Lung (tissue), 12 donors: ENCODE results near the gene CIRBP. TPM values are rescaled to one million over a fixed set of nuclear protein-coding genes. Genes with fewer than 3 reads are reported as not detected.

Experiments used
- ATAC-seq: fragments of 200-7000 bp; cut with Tn5 transposase; one replicate; pipeline ENCODE4 v1.9.1; 2020; ENCODE audit warnings: moderate number of reproducible peaks; ENCODE audit not compliant: insufficient read depth, low FRiP score
- DNase-seq, 3 donors: peaks; one replicate each; pipeline ENCODE4 v3.0.0-alpha.2; 2013 to 2017
- H3K27ac ChIP-seq, 2 donors: one replicate each; pipeline ENCODE4 v1.5.1; 2013; ENCODE audit warnings: mild to moderate bottlenecking in 2 of 2, moderate library complexity in 2 of 2, control low read depth in 1 of 2, inconsistent platforms in 1 of 2, low read depth in 1 of 2, low read length in 1 of 2
- H3K27me3 ChIP-seq, 3 donors: one replicate each; pipeline ENCODE4 v1.5.1; 2013; ENCODE audit warnings: low read length in 2 of 3; ENCODE audit not compliant: control insufficient read depth in 3 of 3, insufficient read depth in 3 of 3
- H3K36me3 ChIP-seq, 4 donors: one replicate each; pipeline ENCODE4 v1.5.1; 2013; ENCODE audit warnings: low read length in 4 of 4, mild to moderate bottlenecking in 1 of 4, moderate library complexity in 1 of 4; ENCODE audit not compliant: control insufficient read depth in 4 of 4, insufficient read depth in 4 of 4
- H3K4me1 ChIP-seq, 5 donors: one replicate each; pipeline ENCODE4 v1.5.1; 2013; ENCODE audit warnings: low read length in 5 of 5, mild to moderate bottlenecking in 2 of 5, moderate library complexity in 1 of 5; ENCODE audit not compliant: control insufficient read depth in 5 of 5, insufficient read depth in 5 of 5
- H3K4me3 ChIP-seq: one replicate; pipeline ENCODE4 v1.5.1; 2013; ENCODE audit warnings: mild to moderate bottlenecking, control low read depth, moderate library complexity
- H3K9ac ChIP-seq, 2 donors: one replicate each; pipeline ENCODE4 v1.5.1; 2013; ENCODE audit warnings: low read length in 2 of 2, control low read depth in 1 of 2; ENCODE audit not compliant: insufficient read depth in 1 of 2
- H3K9me3 ChIP-seq, 4 donors: one replicate each; pipeline ENCODE4 v1.5.1; 2013; ENCODE audit warnings: low read length in 3 of 4, mild to moderate bottlenecking in 1 of 4, moderate library complexity in 1 of 4; ENCODE audit not compliant: control insufficient read depth in 4 of 4, insufficient read depth in 3 of 4
- WGBS, 2 donors: extraction: QIAGEN DNeasy Blood & Tissue Kit; methylation state at CpG; one replicate each; pipeline ENCODE4 v1.1.7; 2013; 5-methylcytosine and 5-hydroxymethylcytosine counted together
- polyA plus RNA-seq, 2 donors: library from polyadenylated mRNA; stranded (reverse); fragments of 200-250 nt; gene quantifications; one replicate each; pipeline ENCODE4 v1.2.1, GENCODE V29; 2013
- total RNA-seq, 2 donors: library from RNA; depleted of rRNA in 1 of 2; stranded (reverse); fragments of >200 nt in 1 of 2; gene quantifications; one replicate each; pipeline ENCODE4 v1.2.1, GENCODE V29; 2014 to 2021
- TF ChIP-seq, protein P1 (sequence below): IDR thresholded peaks from 2 replicates; pipeline ENCODE4 v1.5.1; 2012; ENCODE audit warnings: mild to moderate bottlenecking; ENCODE audit errors: control extremely low read depth, extremely low read depth
- donor health status: control.
- donor health status: control.
- donor health status: Bipolar disorder and iron deficiency.
- donor health status: healthy.
- donor health status: DM: yes; HTN: yes; CAD: no.

Gene CIRBP
- total and polyA plus RNA-seq, 4 donors = 313 to 488 (median 439) TPM

DNA sequence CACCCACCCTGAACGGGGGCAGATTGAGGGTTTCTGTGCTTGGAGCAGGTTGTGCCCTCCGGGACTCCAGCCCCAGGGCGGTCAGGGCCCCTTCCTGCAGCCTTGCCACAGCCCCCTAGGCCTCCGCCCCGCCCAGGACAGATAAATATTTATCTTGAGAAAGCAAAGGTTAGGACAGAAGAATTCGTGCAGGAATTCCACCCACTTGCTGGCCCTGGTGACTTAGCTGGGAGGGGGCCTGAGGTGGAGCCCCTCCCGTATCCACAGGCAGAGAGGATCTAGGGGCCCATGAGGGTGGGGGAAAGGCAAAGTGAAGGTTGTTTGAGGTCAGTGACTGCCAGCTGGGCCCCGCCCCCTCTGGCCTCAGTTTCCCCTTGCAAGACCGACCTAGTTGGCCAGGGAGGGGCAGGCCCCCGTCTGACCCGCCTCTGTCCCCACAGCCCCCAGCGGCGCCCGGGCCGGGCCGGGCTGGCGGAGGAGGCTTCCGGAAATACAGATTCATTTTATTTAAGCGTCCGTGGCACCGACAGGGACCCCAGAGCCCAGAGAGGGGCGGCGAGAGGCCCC, 15.5 kb upstream of the CIRBP start:
- H3K27me3 ChIP-seq = no peaks in the 10 kb centered on the region
- no peak overlapping the region for H3K9ac ChIP-seq
- peak overlapping the region; percentile 97 to 98 for H3K27ac ChIP-seq
- TF ChIP-seq, protein P1, sequence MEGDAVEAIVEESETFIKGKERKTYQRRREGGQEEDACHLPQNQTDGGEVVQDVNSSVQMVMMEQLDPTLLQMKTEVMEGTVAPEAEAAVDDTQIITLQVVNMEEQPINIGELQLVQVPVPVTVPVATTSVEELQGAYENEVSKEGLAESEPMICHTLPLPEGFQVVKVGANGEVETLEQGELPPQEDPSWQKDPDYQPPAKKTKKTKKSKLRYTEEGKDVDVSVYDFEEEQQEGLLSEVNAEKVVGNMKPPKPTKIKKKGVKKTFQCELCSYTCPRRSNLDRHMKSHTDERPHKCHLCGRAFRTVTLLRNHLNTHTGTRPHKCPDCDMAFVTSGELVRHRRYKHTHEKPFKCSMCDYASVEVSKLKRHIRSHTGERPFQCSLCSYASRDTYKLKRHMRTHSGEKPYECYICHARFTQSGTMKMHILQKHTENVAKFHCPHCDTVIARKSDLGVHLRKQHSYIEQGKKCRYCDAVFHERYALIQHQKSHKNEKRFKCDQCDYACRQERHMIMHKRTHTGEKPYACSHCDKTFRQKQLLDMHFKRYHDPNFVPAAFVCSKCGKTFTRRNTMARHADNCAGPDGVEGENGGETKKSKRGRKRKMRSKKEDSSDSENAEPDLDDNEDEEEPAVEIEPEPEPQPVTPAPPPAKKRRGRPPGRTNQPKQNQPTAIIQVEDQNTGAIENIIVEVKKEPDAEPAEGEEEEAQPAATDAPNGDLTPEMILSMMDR = no peak
- WGBS, 2 donors = 20 to 35% methylated on average over 22 to 23 of the region's 23 CpGs
- peaks cover 14 to 62% (median 33%) of the 10 kb centered on the region in 4 donors for H3K36me3 ChIP-seq
- H3K4me1 ChIP-seq = peaks cover 2 to 27% (median 12%) of the 10 kb centered on the region in 5 donors
- no peaks in the 10 kb centered on the region for H3K9me3 ChIP-seq
- DNase-seq = no peak
- peak; percentile 1 for ATAC-seq
- H3K4me3 ChIP-seq = peak overlapping the region; percentile 33

DNA sequence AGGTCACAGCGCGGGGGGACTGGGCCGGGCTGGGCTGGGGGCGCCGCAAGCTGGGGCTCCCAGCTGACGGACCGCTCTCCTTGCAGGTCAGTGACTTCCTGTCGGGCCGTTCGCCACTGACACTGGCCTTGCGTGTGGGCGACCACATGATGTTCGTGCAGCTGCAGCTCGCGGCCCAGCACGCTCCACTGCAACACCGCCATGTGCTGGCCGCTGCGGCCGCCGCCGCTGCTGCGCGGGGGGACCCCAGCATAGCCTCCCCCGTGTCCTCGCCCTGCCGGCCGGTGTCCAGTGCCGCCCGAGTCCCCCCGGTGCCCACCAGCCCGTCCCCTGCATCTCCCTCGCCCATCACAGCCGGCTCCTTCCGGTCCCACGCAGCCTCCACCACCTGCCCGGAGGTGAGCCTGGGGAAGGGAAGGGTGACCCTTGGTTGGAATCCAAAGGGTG, 15.0 kb upstream of the CIRBP start:
- 64 to 66% methylated on average over 36 to 37 of the region's 37 CpGs for WGBS, 2 donors
- TF ChIP-seq, protein P1 = no peak
- Histone ChIP-seq H3K4me3 (no peak overlapping the region), H3K9me3 (no peaks in the 10 kb centered on the region), H3K4me1 (peaks cover 2 to 27% (median 12%) of the 10 kb centered on the region in 5 donors), H3K36me3 (peaks cover 14 to 62% (median 33%) of the 10 kb centered on the region in 4 donors), H3K27me3 (no peaks in the 10 kb centered on the region), H3K27ac (peak overlapping the region; percentile 97 to 98), H3K9ac (no peak overlapping the region)
- no peak for ATAC-seq
- no peak for DNase-seq

DNA sequence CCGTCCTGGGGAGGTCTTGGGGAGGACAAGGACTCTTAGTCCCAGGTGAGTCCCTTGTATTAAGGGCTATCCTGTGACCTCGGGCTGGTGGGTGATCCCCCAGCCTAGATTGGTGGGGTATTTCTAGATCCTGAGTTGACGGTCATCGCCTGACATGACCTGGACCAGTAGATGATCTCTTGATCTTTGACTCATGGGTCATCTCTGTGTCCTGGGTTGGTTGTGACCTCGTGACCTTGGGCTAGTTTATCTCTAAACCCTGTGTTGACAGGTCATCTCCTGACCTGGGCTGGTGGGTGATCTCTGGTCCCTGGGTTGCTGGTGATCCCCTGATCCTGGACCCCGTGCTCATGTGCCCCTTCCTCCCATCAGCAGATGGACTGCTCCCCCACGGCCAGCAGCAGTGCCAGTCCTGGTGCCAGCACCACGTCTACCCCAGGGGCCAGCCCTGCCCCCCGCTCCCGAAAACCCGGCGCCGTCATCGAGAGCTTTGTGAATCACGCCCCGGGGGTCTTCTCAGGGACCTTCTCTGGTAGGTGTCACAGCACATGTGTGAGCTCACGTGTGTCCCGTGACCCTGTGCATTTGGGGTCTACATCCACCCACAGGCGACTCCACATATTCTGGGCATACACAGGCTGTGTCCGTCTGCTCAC, 14.5 kb upstream of the CIRBP start:
- TF ChIP-seq, protein P1 = no peak
- no peak overlapping the region for H3K9ac ChIP-seq
- no peaks in the 10 kb centered on the region for H3K9me3 ChIP-seq
- ATAC-seq (no peak), DNase-seq (no peak)
- H3K4me3 ChIP-seq = no peak overlapping the region
- 84 to 85% methylated on average over 19 to 20 of the region's 20 CpGs for WGBS, 2 donors
- H3K27ac ChIP-seq = peak overlapping the region; percentile 97 to 98
- H3K36me3 ChIP-seq = peaks cover 14 to 62% (median 33%) of the 10 kb centered on the region in 4 donors
- peaks cover 2 to 32% (median 12%) of the 10 kb centered on the region in 5 donors for H3K4me1 ChIP-seq
- H3K27me3 ChIP-seq = no peaks in the 10 kb centered on the region
